IPS-18a (cell line): ENCODE results near the gene CHML.
"Not testable (repeated sequence)": the region's sequence is repeated elsewhere in the genome, so short reads cannot be mapped to it uniquely, and the experiment has no call there.

Experiments
- H3K27ac ChIP-seq: one replicate; pipeline ENCODE4 v1.5.1; 2013; ENCODE audit warnings: low read length
- H3K27me3 ChIP-seq: one replicate; pipeline ENCODE4 v1.6.1; 2013; ENCODE audit warnings: mild to moderate bottlenecking, low read length; ENCODE audit not compliant: control insufficient read depth, insufficient read depth
- H3K36me3 ChIP-seq: one replicate; pipeline ENCODE4 v1.6.1; 2013; ENCODE audit warnings: low read depth, low read length; ENCODE audit not compliant: control insufficient read depth
- H3K4me1 ChIP-seq: one replicate; pipeline ENCODE4 v1.6.1; 2013; ENCODE audit warnings: low read depth, low read length; ENCODE audit not compliant: control insufficient read depth
- H3K4me3 ChIP-seq: one replicate; pipeline ENCODE4 v1.5.1; 2013; ENCODE audit warnings: low read length
- H3K9ac ChIP-seq: one replicate; pipeline ENCODE4 v1.6.1; 2013; ENCODE audit warnings: mild to moderate bottlenecking, low read length, moderate library complexity
- H3K9me3 ChIP-seq: one replicate; pipeline ENCODE4 v1.6.1; 2013; ENCODE audit warnings: low read depth, low read length; ENCODE audit not compliant: control insufficient read depth

The CHML gene

GRCh38 chr1:241640149-241640866 lies at the start of gene CHML, which contains the start of gene OPN3:
TSS of gene CHML (minus strand) at chr1:241640369. CDS start at chr1:241635766, 4,603 bp downstream.
TSS of gene OPN3 (minus strand) at chr1:241640369. CDS start at chr1:241640254, 115 bp downstream.
- Histone ChIP-seq H3K9me3 (no peaks in the 10 kb centered on the region), H3K36me3 (peaks cover 8% of the 10 kb centered on the region), H3K9ac (peak within 1 kb of the TSS; percentile 88), H3K27me3 (no peaks in the 10 kb centered on the region), H3K4me1 (peaks cover 15% of the 10 kb centered on the region), H3K27ac (peak within 1 kb of the TSS; percentile 54), H3K4me3 (peak within 1 kb of the TSS; percentile 94)

- Histone ChIP-seq H3K36me3 (no peaks in the 10 kb centered on the region), H3K9me3 (no peaks in the 10 kb centered on the region), H3K4me3 (no peak overlapping the region), H3K27ac (no peak overlapping the region), H3K9ac (no peak overlapping the region), H3K27me3 (no peaks in the 10 kb centered on the region), H3K4me1 (no peaks in the 10 kb centered on the region)
Observed at GRCh38 chr1:241688940-241689368, 48.8 kb upstream of the CHML start.

GRCh38 chr1:241684108-241684507 lies 43.9 kb upstream of the CHML start:
- H3K9ac ChIP-seq = no peak overlapping the region
- H3K4me1 ChIP-seq = no peaks in the 10 kb centered on the region
- H3K27ac ChIP-seq = no peak overlapping the region
- H3K36me3 ChIP-seq = no peaks in the 10 kb centered on the region
- H3K9me3 ChIP-seq = no peaks in the 10 kb centered on the region
- no peaks in the 10 kb centered on the region for H3K27me3 ChIP-seq
- H3K4me3 ChIP-seq = no peak overlapping the region

- Histone ChIP-seq H3K9me3 (no peaks in the 10 kb centered on the region), H3K27ac (no peak overlapping the region), H3K4me3 (no peak overlapping the region), H3K9ac (no peak overlapping the region), H3K36me3 (no peaks in the 10 kb centered on the region), H3K4me1 (no peaks in the 10 kb centered on the region), H3K27me3 (no peaks in the 10 kb centered on the region)
Observed at GRCh38 chr1:241682921-241683320, 42.8 kb upstream of the CHML start.

GRCh38 chr1:241681861-241682448 lies 41.8 kb upstream of the CHML start:
- H3K36me3 ChIP-seq, H3K4me3 ChIP-seq, H3K4me1 ChIP-seq, H3K9ac ChIP-seq, H3K9me3 ChIP-seq, H3K27ac ChIP-seq, H3K27me3 ChIP-seq: not testable (repeated sequence)

GRCh38 chr1:241679961-241680360 lies 39.8 kb upstream of the CHML start:
- no peaks in the 10 kb centered on the region for H3K36me3 ChIP-seq
- H3K4me3 ChIP-seq = no peak overlapping the region
- no peaks in the 10 kb centered on the region for H3K27me3 ChIP-seq
- no peak overlapping the region for H3K27ac ChIP-seq
- no peak overlapping the region for H3K9ac ChIP-seq
- no peaks in the 10 kb centered on the region for H3K9me3 ChIP-seq
- H3K4me1 ChIP-seq = no peaks in the 10 kb centered on the region

GRCh38 chr1:241679404-241679803 lies 39.2 kb upstream of the CHML start:
- Histone ChIP-seq H3K4me3 (no peak overlapping the region), H3K9ac (no peak overlapping the region), H3K27ac (no peak overlapping the region), H3K4me1 (no peaks in the 10 kb centered on the region), H3K36me3 (no peaks in the 10 kb centered on the region), H3K9me3 (no peaks in the 10 kb centered on the region), H3K27me3 (no peaks in the 10 kb centered on the region)

GRCh38 chr1:241678536-241678935 lies 38.4 kb upstream of the CHML start:
- H3K9me3 ChIP-seq = no peaks in the 10 kb centered on the region
- H3K27me3 ChIP-seq = no peaks in the 10 kb centered on the region
- no peak overlapping the region for H3K9ac ChIP-seq
- no peaks in the 10 kb centered on the region for H3K4me1 ChIP-seq
- H3K4me3 ChIP-seq = no peak overlapping the region
- H3K27ac ChIP-seq = no peak overlapping the region
- H3K36me3 ChIP-seq = no peaks in the 10 kb centered on the region

- Histone ChIP-seq H3K4me1 (no peaks in the 10 kb centered on the region), H3K9me3 (no peaks in the 10 kb centered on the region), H3K36me3 (no peaks in the 10 kb centered on the region), H3K27ac (no peak overlapping the region), H3K9ac (no peak overlapping the region), H3K27me3 (no peaks in the 10 kb centered on the region), H3K4me3 (no peak overlapping the region)
Observed at GRCh38 chr1:241677201-241677600, 37.0 kb upstream of the CHML start.

GRCh38 chr1:241675983-241676382 lies 35.8 kb upstream of the CHML start:
- Histone ChIP-seq H3K36me3 (no peaks in the 10 kb centered on the region), H3K4me3 (no peak overlapping the region), H3K9ac (no peak overlapping the region), H3K27me3 (no peaks in the 10 kb centered on the region), H3K27ac (no peak overlapping the region), H3K9me3 (no peaks in the 10 kb centered on the region), H3K4me1 (no peaks in the 10 kb centered on the region)

- Histone ChIP-seq H3K27me3 (no peaks in the 10 kb centered on the region), H3K4me3 (no peak overlapping the region), H3K36me3 (no peaks in the 10 kb centered on the region), H3K9ac (no peak overlapping the region), H3K9me3 (no peaks in the 10 kb centered on the region), H3K4me1 (no peaks in the 10 kb centered on the region), H3K27ac (no peak overlapping the region)
Observed at GRCh38 chr1:241674805-241675384, 34.7 kb upstream of the CHML start.

GRCh38 chr1:241672301-241672700 lies 32.1 kb upstream of the CHML start:
- H3K4me3 ChIP-seq = no peak overlapping the region
- no peaks in the 10 kb centered on the region for H3K36me3 ChIP-seq
- no peaks in the 10 kb centered on the region for H3K27me3 ChIP-seq
- no peaks in the 10 kb centered on the region for H3K4me1 ChIP-seq
- H3K9ac ChIP-seq = no peak overlapping the region
- H3K27ac ChIP-seq = no peak overlapping the region
- no peaks in the 10 kb centered on the region for H3K9me3 ChIP-seq
